MCF 10A (cell line): ENCODE data around the gene BLOC1S1. TPM values are rescaled to one million over a fixed set of nuclear protein-coding genes. Genes with fewer than 3 reads are reported as not detected.

ENCODE experiments used
- BruUV-seq: library from RNA; stranded (reverse); fragments of 400-500 nt; replicated peaks from 2 replicates; lab custom pipeline; 2021; lab: Mats Ljungman, UMichigan
- CTCF ChIA-PET: fragments of 300-600 bp; sonication (Branson Sonifier 250); formaldehyde crosslinking; extraction: SDS; loops from one replicate; lab custom pipeline; 2021; ENCODE audit warnings: antibody characterized with exemption, inconsistent platforms; lab: Yijun Ruan, JAX
- POLR2A ChIA-PET: fragments of 300-600, 350-650 bp; sonication (Branson Sonifier 250); formaldehyde crosslinking; extraction: SDS; loops from one replicate; lab custom pipeline; 2020; ENCODE audit warnings: antibody characterized with exemption, inconsistent platforms; lab: Yijun Ruan, JAX
- DNase-seq: peaks from one replicate; pipeline ENCODE4 v3.0.0-alpha.2; 2018; ENCODE audit not compliant: unreplicated experiment
- H3K27ac Mint-ChIP-seq: one replicate; pipeline ENCODE4 v1.8.0; 2022; ENCODE audit warnings: mild to moderate bottlenecking, low read depth, mixed read lengths; ENCODE audit not compliant: unreplicated experiment
- H3K27me3 Mint-ChIP-seq: one replicate; pipeline ENCODE4 v1.8.0; 2022; ENCODE audit warnings: mixed read lengths; ENCODE audit not compliant: insufficient read depth, unreplicated experiment
- H3K36me3 Mint-ChIP-seq: one replicate; pipeline ENCODE4 v1.8.0; 2022; ENCODE audit warnings: mild to moderate bottlenecking, moderate library complexity, mixed read lengths; ENCODE audit not compliant: insufficient read depth, unreplicated experiment
- H3K4me1 Mint-ChIP-seq: one replicate; pipeline ENCODE4 v1.8.0; 2022; ENCODE audit warnings: mixed read lengths; ENCODE audit not compliant: insufficient read depth, unreplicated experiment
- H3K4me3 Mint-ChIP-seq: one replicate; pipeline ENCODE4 v1.8.0; 2022; ENCODE audit warnings: mild to moderate bottlenecking, moderate library complexity, mixed read lengths; ENCODE audit not compliant: unreplicated experiment
- H3K9me3 Mint-ChIP-seq: one replicate; pipeline ENCODE4 v1.8.0; 2022; ENCODE audit warnings: mixed read lengths; ENCODE audit not compliant: unreplicated experiment
- intact Hi-C: fragments of 100-400 bp; cut with micrococcal nuclease; formaldehyde crosslinking; loops from 2 replicates; pipeline ENCODE4 v1.14.1; 2022
- total RNA-seq: library from RNA; stranded (reverse); gene quantifications from 2 replicates; pipeline ENCODE4 v1.2.3, GENCODE V29; 2022
- TF ChIP-seq, protein P1 (sequence below): fragments of 200-600 bp; IDR thresholded peaks from one replicate; pipeline ENCODE4 v1.8.0; 2022; ENCODE audit warnings: antibody characterized with exemption, mild to moderate bottlenecking; ENCODE audit not compliant: unreplicated experiment

Gene BLOC1S1
- total RNA-seq, 1 experiment from 2014 or later: 75.8 TPM

DNA sequence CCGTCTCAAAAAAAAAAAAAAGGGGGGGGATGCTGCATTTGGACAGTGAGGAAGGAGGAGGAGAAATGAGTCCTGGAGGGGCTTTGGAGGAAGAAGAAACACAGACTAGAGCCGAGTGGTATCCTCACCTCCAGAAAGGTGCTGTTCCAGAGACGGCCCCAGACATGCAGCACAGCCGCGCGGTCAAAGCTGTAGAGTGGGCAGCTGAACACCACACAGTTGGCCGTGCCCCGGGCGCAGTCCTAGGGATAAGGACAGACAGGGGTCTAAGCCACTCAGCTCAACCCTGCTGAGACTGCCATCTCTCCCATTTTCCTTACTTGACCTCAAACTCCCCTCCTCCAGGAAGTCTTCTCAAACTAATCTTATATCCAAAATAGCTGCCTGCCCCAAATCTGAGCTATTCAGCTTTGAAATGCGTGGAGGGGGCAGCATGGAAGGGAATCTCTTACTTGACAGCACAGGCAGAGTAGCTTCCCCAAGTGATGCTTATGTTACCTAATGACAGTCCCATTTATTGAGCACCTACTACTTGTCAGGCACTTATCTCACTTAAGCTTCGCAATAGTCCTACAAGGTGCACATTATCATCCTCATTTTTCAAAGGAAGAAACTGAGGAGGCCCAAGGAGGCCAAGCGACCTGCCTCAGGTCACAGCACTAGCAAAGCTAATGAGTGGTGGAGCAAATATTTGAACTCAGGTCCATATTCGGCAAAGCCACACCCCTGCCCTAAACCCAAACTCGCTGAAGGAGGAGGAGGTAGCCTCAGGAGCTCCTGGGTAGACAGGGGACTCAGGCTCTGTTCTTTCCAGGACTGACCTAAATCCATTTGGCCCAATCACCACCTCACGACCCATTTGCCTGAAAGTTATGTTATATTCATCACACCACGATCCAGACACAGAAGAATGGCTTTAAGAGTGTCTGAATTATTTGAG lies 26.9 kb upstream of the BLOC1S1 start:
- Mint-ChIP-seq H3K36me3 (no peaks in the 10 kb centered on the region), H3K9me3 (no peaks in the 10 kb centered on the region), H3K4me3 (no peak overlapping the region), H3K27ac (no peak overlapping the region), H3K4me1 (no peaks in the 10 kb centered on the region), H3K27me3 (peaks cover 29% of the 10 kb centered on the region)
- intact Hi-C loops: no loop called here
- TF ChIP-seq, protein P1, sequence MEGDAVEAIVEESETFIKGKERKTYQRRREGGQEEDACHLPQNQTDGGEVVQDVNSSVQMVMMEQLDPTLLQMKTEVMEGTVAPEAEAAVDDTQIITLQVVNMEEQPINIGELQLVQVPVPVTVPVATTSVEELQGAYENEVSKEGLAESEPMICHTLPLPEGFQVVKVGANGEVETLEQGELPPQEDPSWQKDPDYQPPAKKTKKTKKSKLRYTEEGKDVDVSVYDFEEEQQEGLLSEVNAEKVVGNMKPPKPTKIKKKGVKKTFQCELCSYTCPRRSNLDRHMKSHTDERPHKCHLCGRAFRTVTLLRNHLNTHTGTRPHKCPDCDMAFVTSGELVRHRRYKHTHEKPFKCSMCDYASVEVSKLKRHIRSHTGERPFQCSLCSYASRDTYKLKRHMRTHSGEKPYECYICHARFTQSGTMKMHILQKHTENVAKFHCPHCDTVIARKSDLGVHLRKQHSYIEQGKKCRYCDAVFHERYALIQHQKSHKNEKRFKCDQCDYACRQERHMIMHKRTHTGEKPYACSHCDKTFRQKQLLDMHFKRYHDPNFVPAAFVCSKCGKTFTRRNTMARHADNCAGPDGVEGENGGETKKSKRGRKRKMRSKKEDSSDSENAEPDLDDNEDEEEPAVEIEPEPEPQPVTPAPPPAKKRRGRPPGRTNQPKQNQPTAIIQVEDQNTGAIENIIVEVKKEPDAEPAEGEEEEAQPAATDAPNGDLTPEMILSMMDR: no peak
- ChIA-PET CTCF (interaction anchor here (0.6 kb wide), 1 partner anchor 21 kb away, joined by 3 read pairs; no protein-coding TSS in a partner anchor), POLR2A (interaction anchor here (0.8 kb wide), 1 partner anchor 16 kb away, joined by 3 read pairs; no protein-coding TSS in a partner anchor)
- no peak for DNase-seq
- BruUV-seq: no TSS peak

DNA sequence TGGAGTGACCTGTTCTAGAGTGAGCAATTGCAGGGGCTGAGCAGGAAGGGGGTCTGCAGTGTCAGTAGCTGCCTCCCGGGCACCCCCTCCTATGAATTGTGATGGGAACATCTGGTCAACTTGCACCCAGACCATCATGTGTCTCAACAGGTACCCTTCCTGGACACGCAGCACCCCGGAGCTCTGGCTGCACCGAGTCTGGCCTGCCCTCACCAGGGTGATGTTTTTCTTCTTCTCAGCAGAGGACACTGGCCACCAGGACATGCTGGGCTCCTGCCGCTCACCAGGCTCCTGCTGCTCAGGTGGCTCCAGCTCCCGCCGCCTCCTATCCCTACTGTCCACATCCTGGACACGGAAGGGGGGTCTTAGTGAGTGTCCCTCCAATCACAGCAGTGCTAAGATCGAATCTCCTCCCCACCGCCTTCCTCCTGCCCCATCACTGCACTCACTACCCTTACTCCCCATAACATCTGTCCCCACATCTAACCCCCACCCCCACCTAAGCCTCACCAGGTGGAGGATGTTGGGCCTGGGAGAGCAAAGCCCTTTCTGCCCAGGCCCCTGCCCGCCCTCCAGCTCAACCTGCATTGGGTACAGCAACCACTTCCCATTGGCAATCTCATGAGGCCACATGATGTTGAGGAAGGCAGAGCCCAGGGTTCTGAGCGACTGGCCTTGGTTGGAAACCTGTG lies 23.1 kb upstream of the BLOC1S1 start:
- ChIA-PET POLR2A (no interaction called here), CTCF (no interaction called here)
- intact Hi-C loops: no loop called here
- DNase-seq: no peak
- no TSS peak for BruUV-seq
- Mint-ChIP-seq H3K4me3 (no peak overlapping the region), H3K9me3 (no peaks in the 10 kb centered on the region), H3K4me1 (no peaks in the 10 kb centered on the region), H3K27me3 (peaks cover 39% of the 10 kb centered on the region), H3K27ac (no peak overlapping the region), H3K36me3 (no peaks in the 10 kb centered on the region)
- TF ChIP-seq, protein P1: no peak

- CTCF ChIA-PET: no interaction called here
- Mint-ChIP-seq H3K27me3 (peaks cover 38% of the 10 kb centered on the region), H3K9me3 (no peaks in the 10 kb centered on the region), H3K4me3 (no peak overlapping the region), H3K36me3 (no peaks in the 10 kb centered on the region), H3K4me1 (no peaks in the 10 kb centered on the region), H3K27ac (no peak overlapping the region)
- TF ChIP-seq, protein P1: no peak
- POLR2A ChIA-PET: no interaction called here
- no peak for DNase-seq
- no TSS peak for BruUV-seq
- intact Hi-C loops: no loop called here
Measured at GRCh38 chr12:55693323-55694187, 22.3 kb upstream of the BLOC1S1 start.
